Nephron (organoid): Measurements from ENCODE around the gene PDE4B.

Experiments used
- H3K27ac Mint-ChIP-seq, 3 experiments: 2 replicates each; pipeline ENCODE4 v1.8.0; 2020; ENCODE audit warnings: mixed read lengths in 3 of 3, mild to moderate bottlenecking in 2 of 3, moderate library complexity in 1 of 3
- H3K27me3 Mint-ChIP-seq: 2 replicates; pipeline ENCODE4 v1.8.0; 2021; ENCODE audit warnings: low read depth, mild to moderate bottlenecking, moderate library complexity, mixed read lengths
- H3K36me3 Mint-ChIP-seq: 2 replicates; pipeline ENCODE4 v1.8.0; 2020; ENCODE audit warnings: low read depth, mixed read lengths
- H3K4me1 Mint-ChIP-seq: 2 replicates; pipeline ENCODE4 v1.8.0; 2020; ENCODE audit warnings: mixed read lengths
- H3K4me3 Mint-ChIP-seq, 3 experiments: 2 replicates each; pipeline ENCODE4 v1.8.0; 2020; ENCODE audit warnings: mild to moderate bottlenecking in 3 of 3, mixed read lengths in 3 of 3, moderate library complexity in 2 of 3
- H3K9me3 Mint-ChIP-seq: 2 replicates; pipeline ENCODE4 v1.8.0; 2020; ENCODE audit warnings: mixed read lengths
- CTCF ChIP-seq, 3 experiments: fragments of 200-600 bp; sonication (generic); IDR thresholded peaks; one replicate each; pipeline ENCODE4 v1.5.0; 2021; ENCODE audit warnings: antibody characterized with exemption in 3 of 3; ENCODE audit not compliant: unreplicated experiment in 3 of 3

The PDE4B gene

GRCh38 chr1:65889441-65889840 is 96.7 kb downstream of the PDE4B start:
- H3K4me3 Mint-ChIP-seq, result no peak overlapping the region
- peaks cover 14% of the 10 kb centered on the region for H3K4me1 Mint-ChIP-seq
- TF ChIP-seq CTCF (IDR thresholded peaks at IDR 0.05; ENCODE audit: unreplicated experiment in 3 of 3), result no peak
- H3K27ac Mint-ChIP-seq, result peak overlapping the region; percentile 14 to 88 (median 60)
- H3K36me3 Mint-ChIP-seq, result no peaks in the 10 kb centered on the region
- peaks cover 12% of the 10 kb centered on the region for H3K9me3 Mint-ChIP-seq
- H3K27me3 Mint-ChIP-seq, result no peaks in the 10 kb centered on the region

- no peaks in the 10 kb centered on the region for H3K36me3 Mint-ChIP-seq
- H3K27me3 Mint-ChIP-seq, result no peaks in the 10 kb centered on the region
- H3K4me3 Mint-ChIP-seq, result no peak overlapping the region
- peaks cover 14% of the 10 kb centered on the region for H3K4me1 Mint-ChIP-seq
- peaks cover 12% of the 10 kb centered on the region for H3K9me3 Mint-ChIP-seq
- peak overlapping the region; percentile 28 to 88 (median 80) for H3K27ac Mint-ChIP-seq
- no peak for TF ChIP-seq CTCF (IDR thresholded peaks at IDR 0.05; ENCODE audit: unreplicated experiment in 3 of 3)
Measured at GRCh38 chr1:65890201-65890843, 97.6 kb downstream of the PDE4B start.

GRCh38 chr1:65894738-65895605 is 102.3 kb downstream of the PDE4B start:
- Mint-ChIP-seq H3K4me1 (peaks cover 8% of the 10 kb centered on the region), H3K4me3 (no peak overlapping the region), H3K9me3 (peaks cover 9% of the 10 kb centered on the region), H3K27ac (peak overlapping the region; percentile 65 to 85 (median 75)), H3K27me3 (no peaks in the 10 kb centered on the region), H3K36me3 (no peaks in the 10 kb centered on the region)
- no peak for TF ChIP-seq CTCF (IDR thresholded peaks at IDR 0.05; ENCODE audit: unreplicated experiment in 3 of 3)

GRCh38 chr1:65896721-65897120 is 104.0 kb downstream of the PDE4B start:
- Mint-ChIP-seq H3K4me3 (no peak overlapping the region), H3K27ac (no peak overlapping the region), H3K4me1 (no peaks in the 10 kb centered on the region), H3K27me3 (no peaks in the 10 kb centered on the region), H3K36me3 (no peaks in the 10 kb centered on the region), H3K9me3 (peaks cover 16% of the 10 kb centered on the region)
- TF ChIP-seq CTCF (IDR thresholded peaks at IDR 0.05; ENCODE audit: unreplicated experiment in 3 of 3), result no peak

GRCh38 chr1:65897485-65897884 is 104.8 kb downstream of the PDE4B start:
- H3K4me3 Mint-ChIP-seq, result no peak overlapping the region
- H3K27me3 Mint-ChIP-seq, result no peaks in the 10 kb centered on the region
- H3K27ac Mint-ChIP-seq, result no peak overlapping the region
- no peaks in the 10 kb centered on the region for H3K36me3 Mint-ChIP-seq
- TF ChIP-seq CTCF (IDR thresholded peaks at IDR 0.05; ENCODE audit: unreplicated experiment in 3 of 3), result no peak
- H3K4me1 Mint-ChIP-seq, result no peaks in the 10 kb centered on the region
- peaks cover 16% of the 10 kb centered on the region for H3K9me3 Mint-ChIP-seq
